GM12878 (cell line): ENCODE results near the gene C17orf113. TPM values are rescaled to one million over a fixed set of nuclear protein-coding genes. Genes with fewer than 3 reads are reported as not detected.

Experiments used
- ATAC-seq: fragments of 200-7000 bp; cut with Tn5 transposase; 3 replicates; pipeline ENCODE4 v1.9.1; 2020; ENCODE audit warnings: mild to moderate bottlenecking, moderate library complexity
- BruUV-seq: library from RNA; stranded (reverse); fragments of 400-500 nt; replicated peaks from 2 replicates; lab custom pipeline; 2021; lab: Mats Ljungman, UMichigan
- CTCF ChIA-PET: fragments of 300-600 bp; sonication (Branson Sonifier 250); formaldehyde crosslinking; extraction: SDS; loops from one replicate; lab custom pipeline; 2021; ENCODE audit warnings: inconsistent platforms; lab: Yijun Ruan, JAX
- POLR2A ChIA-PET: fragments of 350-600 bp; formaldehyde crosslinking; extraction: SDS; loops from one replicate; lab custom pipeline; 2021; ENCODE audit warnings: inconsistent platforms; lab: Charles Lee
- RAD21 ChIA-PET: fragments of 300-600 bp; sonication (Branson Sonifier 250); formaldehyde crosslinking; loops from one replicate; lab custom pipeline; 2023; ENCODE audit warnings: antibody characterized with exemption; ENCODE audit not compliant: unreplicated experiment; lab: Charles Lee
- SMC1A ChIA-PET: fragments of 300-600 bp; sonication (Branson Sonifier 250); formaldehyde crosslinking; loops from one replicate; lab custom pipeline; 2023; ENCODE audit not compliant: unreplicated experiment, uncharacterized antibody; lab: Charles Lee
- DNase-seq: peaks from one replicate; pipeline ENCODE4 v3.0.0-alpha.2; 2011; ENCODE audit warnings: low read depth, low spot score
- FAIRE-seq: peaks from 3 replicates; lab custom pipeline; 2011; peaks lifted over from hg19 to GRCh38; lab: Jason Lieb, UNC
- H2AFZ ChIP-seq: 2 replicates; pipeline ENCODE4 v1.6.0; 2011; ENCODE audit warnings: low read depth, low read length, control low read depth; ENCODE audit not compliant: control insufficient read depth
- H3K27ac ChIP-seq: 2 replicates; pipeline ENCODE4 v1.5.1; 2011; ENCODE audit warnings: control low read depth; ENCODE audit not compliant: control insufficient read depth, insufficient read depth
- H3K27me3 ChIP-seq, 2 experiments: replicated peaks in 1 of 2; 2 replicates each; pipeline versions ENCODE4 v1.6.0 to v1.6.1; 2011; ENCODE audit warnings: low read length in 1 of 2; ENCODE audit not compliant: control insufficient read depth in 2 of 2, insufficient read depth in 2 of 2
- H3K36me3 ChIP-seq, 2 experiments: 2 replicates each; pipeline ENCODE4 v1.5.1; 2011; ENCODE audit warnings: low read length in 1 of 2; ENCODE audit not compliant: control insufficient read depth in 2 of 2, insufficient read depth in 2 of 2
- H3K4me1 ChIP-seq: 2 replicates; pipeline ENCODE4 v1.6.1; 2011; ENCODE audit warnings: mild to moderate bottlenecking, low read length, moderate library complexity, mixed read lengths; ENCODE audit not compliant: control insufficient read depth, insufficient read depth
- H3K4me2 ChIP-seq: 2 replicates; pipeline ENCODE4 v1.6.0; 2011; ENCODE audit warnings: control low read depth; ENCODE audit not compliant: control insufficient read depth, insufficient read depth
- H3K4me3 ChIP-seq: fragments of 200-600 bp; sonication (generic); 2 replicates; pipeline ENCODE4 v1.5.1; 2016
- H3K79me2 ChIP-seq: 2 replicates; pipeline ENCODE4 v1.6.0; 2011; ENCODE audit warnings: low read length; ENCODE audit not compliant: control insufficient read depth, insufficient read depth
- H3K9ac ChIP-seq: 2 replicates; pipeline ENCODE4 v1.8.0; 2011; ENCODE audit warnings: low read length, control low read depth, mixed read lengths; ENCODE audit not compliant: control insufficient read depth, insufficient read depth
- H3K9me3 ChIP-seq: replicated peaks from 3 replicates; pipeline ENCODE4 v1.5.1; 2011; ENCODE audit warnings: mild to moderate bottlenecking, low read length; ENCODE audit not compliant: control insufficient read depth, insufficient read depth
- H4K20me1 ChIP-seq: 2 replicates; pipeline ENCODE4 v1.6.0; 2011; ENCODE audit not compliant: control insufficient read depth, insufficient read depth
- BMI1 ChIP-seq: fragments of 450-650 bp; IDR thresholded peaks from 2 replicates; pipeline ENCODE4 v1.6.1; 2016; ENCODE audit warnings: mild to moderate bottlenecking, moderate library complexity, borderline replicate concordance
- CREM ChIP-seq: IDR thresholded peaks from 2 replicates; pipeline ENCODE4 v1.6.1; 2014; ENCODE audit warnings: antibody characterized with exemption, low read depth
- DPF2 ChIP-seq: fragments of 450-650 bp; IDR thresholded peaks from 2 replicates; pipeline ENCODE4 v1.6.1; 2017; ENCODE audit warnings: mild to moderate bottlenecking
- FOS ChIP-seq: IDR thresholded peaks from 3 replicates; pipeline ENCODE4 v1.6.1; 2011; ENCODE audit warnings: borderline replicate concordance; ENCODE audit not compliant: insufficient read length; ENCODE audit errors: extremely low read depth
- FOXM1 ChIP-seq: IDR thresholded peaks from 2 replicates; pipeline ENCODE4 v1.6.1; 2012; ENCODE audit warnings: low read depth, mild to moderate bottlenecking, inconsistent platforms, low read length, moderate library complexity
- HDAC2 ChIP-seq: fragments of 200-600 bp; sonication (generic); IDR thresholded peaks from 2 replicates; pipeline ENCODE4 v1.6.1; 2017
- RFX5 ChIP-seq: IDR thresholded peaks from 2 replicates; pipeline ENCODE4 v1.6.1; 2011; ENCODE audit warnings: low read depth, low read length, improper control_type of control experiment
- RUNX3 ChIP-seq: IDR thresholded peaks from 2 replicates; pipeline ENCODE4 v1.6.1; 2012; ENCODE audit warnings: low read length, inconsistent platforms
- SMAD5 ChIP-seq: IDR thresholded peaks from 2 replicates; pipeline ENCODE4 v1.6.1; 2016; ENCODE audit warnings: antibody characterized with exemption, low read depth
- SMARCA5 ChIP-seq: fragments of 450-650 bp; IDR thresholded peaks from 2 replicates; pipeline ENCODE4 v1.6.1; 2017; ENCODE audit warnings: mild to moderate bottlenecking
- SREBF2 ChIP-seq: IDR thresholded peaks from 2 replicates; pipeline ENCODE4 v1.6.1; 2012; ENCODE audit warnings: mild to moderate bottlenecking, low read length
- STAT1 ChIP-seq: fragments of 450-650 bp; conservative IDR thresholded peaks from 2 replicates; pipeline ENCODE4 v1.6.1; 2014; ENCODE audit warnings: antibody characterized with exemption, mild to moderate bottlenecking
- TCF3 ChIP-seq: IDR thresholded peaks from 2 replicates; pipeline ENCODE4 v1.6.1; 2012; ENCODE audit warnings: low read depth, mild to moderate bottlenecking, low read length, borderline replicate concordance; ENCODE audit not compliant: insufficient read depth
- YBX1 ChIP-seq: fragments of 450-650 bp; IDR thresholded peaks from 2 replicates; pipeline ENCODE4 v1.6.1; 2016; ENCODE audit warnings: antibody characterized with exemption
- WGBS: methylation state at CpG from one replicate; pipeline ENCODE4 v1.1.6; 2016; ENCODE audit warnings: low lambda C conversion rate; ENCODE audit not compliant: insufficient replicate concordance, insufficient coverage; ENCODE audit errors: missing lambda C conversion rate; 5-methylcytosine and 5-hydroxymethylcytosine counted together
- in situ Hi-C: fragments of 300-500 bp; cut with MboI; formaldehyde crosslinking; loops from 9 replicates; pipeline ENCODE4 v1.14.3; 2018; ENCODE audit warnings: mixed read lengths
- intact Hi-C: fragments of 100-400 bp; cut with micrococcal nuclease; formaldehyde crosslinking; loops from one replicate; pipeline ENCODE4 v1.14.2; 2022; ENCODE audit not compliant: unreplicated experiment
- polyA plus RNA-seq, 11 experiments: library from polyadenylated mRNA; depleted of rRNA in 4 of 11; unstranded in 6 of 11; stranded (reverse) in 5 of 11; fragments of >200 nt; fragmentation: Nextera tagmentation in 4 of 11; fragmentation: Illumina TruSeq in 1 of 11; extraction: Ambion mirVana in 4 of 11; extraction: Trizol in 1 of 11; gene quantifications; 1 replicate in 1 of 11; 2 replicates in 10 of 11; pipeline versions ENCODE4 v1.2.1 to v1.2.3, GENCODE V29; 2011 to 2016; ENCODE audit warnings: inconsistent platforms in 2 of 11, missing spikeins in 2 of 11, low read depth in 1 of 11
- total RNA-seq, 4 experiments: library from RNA; depleted of rRNA in 3 of 4; stranded (reverse); fragments of >200 nt in 3 of 4; fragmentation: Illumina TruSeq in 1 of 4; extraction: Trizol in 1 of 4; gene quantifications; 2 replicates each; pipeline versions ENCODE4 v1.2.1 to v1.2.3, GENCODE V29; 2013 to 2021
- TF ChIP-seq, protein P1 (sequence below): fragments of 450-650 bp; IDR thresholded peaks from 2 replicates; pipeline ENCODE4 v1.6.1; 2017; ENCODE audit warnings: low read depth, mild to moderate bottlenecking, moderate library complexity
- TF ChIP-seq, protein P2 (sequence below): fragments of 450-650 bp; IDR thresholded peaks from 2 replicates; pipeline ENCODE4 v1.6.1; 2016; ENCODE audit warnings: mild to moderate bottlenecking, moderate library complexity, borderline replicate concordance
- TF ChIP-seq, protein P3 (sequence below): IDR thresholded peaks from 2 replicates; pipeline ENCODE4 v1.6.1; 2011; ENCODE audit warnings: low read depth, low read length, improper control_type of control experiment, borderline replicate concordance

C17orf113 gene
- total and polyA plus RNA-seq, 10 of the 15 experiments (the other 5 are each of a cell fraction or from before 2014, with no cell fraction given): 0.03 to 0.17 (median 0.08) TPM; not detected in 3

DNA sequence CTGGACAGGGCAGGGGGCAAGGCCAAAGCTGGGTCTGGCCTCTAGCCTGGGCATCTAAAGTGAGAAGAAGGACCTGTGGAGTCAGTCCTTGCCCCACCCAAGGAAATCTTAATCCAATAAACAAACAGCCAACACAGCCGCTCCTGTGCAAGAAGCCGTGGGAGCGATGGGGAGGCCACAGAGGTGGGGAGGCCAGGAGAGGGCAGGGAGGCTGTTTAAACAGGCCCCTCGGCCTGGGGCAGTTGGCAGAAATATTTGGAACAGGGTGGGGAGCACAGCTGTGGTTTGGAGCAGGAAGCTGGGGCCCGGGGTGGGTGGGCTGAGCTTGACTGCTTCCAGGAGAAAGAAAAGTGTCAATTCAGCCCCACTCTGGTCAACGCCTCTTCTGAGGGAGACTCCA is 42.5 kb upstream of the C17orf113 start:
- FAIRE-seq (no peak), ATAC-seq (no peak)
- POLR2A ChIA-PET: no interaction called here
- no peak overlapping the region for H3K4me2 ChIP-seq
- H3K4me3 ChIP-seq: no peak overlapping the region
- in situ Hi-C loops (no loop called here), intact Hi-C loops (no loop called here)
- H3K4me1 ChIP-seq: peaks cover 2% of the 10 kb centered on the region
- no peaks in the 10 kb centered on the region for H3K36me3 ChIP-seq
- CTCF ChIA-PET: no interaction called here
- H3K27ac ChIP-seq: no peak overlapping the region
- RAD21 ChIA-PET: no interaction called here
- H3K9ac ChIP-seq: no peak overlapping the region
- SMC1A ChIA-PET: no interaction called here
- H4K20me1 ChIP-seq: 0 out of 2 replicates have a peak, but pooled peaks cover 3% of the 10 kb centered on the region
- no peaks in the 10 kb centered on the region for H3K9me3 ChIP-seq
- H2AFZ ChIP-seq: no peak overlapping the region
- peaks cover 1 to 6% of the 10 kb centered on the region in 2 experiments; a peak in 2 of 4 replicates for H3K27me3 ChIP-seq
- TF ChIP-seq DPF2 (no peak), SMAD5 (no peak), YBX1 (no peak), BMI1 (no peak), FOS (no peak), CREM (no peak), TCF3 (no peak), STAT1 (no peak), SMARCA5 (no peak), FOXM1 (no peak), HDAC2 (no peak), RUNX3 (no peak), RFX5 (no peak), SREBF2 (no peak)
- TF ChIP-seq, protein P1, sequence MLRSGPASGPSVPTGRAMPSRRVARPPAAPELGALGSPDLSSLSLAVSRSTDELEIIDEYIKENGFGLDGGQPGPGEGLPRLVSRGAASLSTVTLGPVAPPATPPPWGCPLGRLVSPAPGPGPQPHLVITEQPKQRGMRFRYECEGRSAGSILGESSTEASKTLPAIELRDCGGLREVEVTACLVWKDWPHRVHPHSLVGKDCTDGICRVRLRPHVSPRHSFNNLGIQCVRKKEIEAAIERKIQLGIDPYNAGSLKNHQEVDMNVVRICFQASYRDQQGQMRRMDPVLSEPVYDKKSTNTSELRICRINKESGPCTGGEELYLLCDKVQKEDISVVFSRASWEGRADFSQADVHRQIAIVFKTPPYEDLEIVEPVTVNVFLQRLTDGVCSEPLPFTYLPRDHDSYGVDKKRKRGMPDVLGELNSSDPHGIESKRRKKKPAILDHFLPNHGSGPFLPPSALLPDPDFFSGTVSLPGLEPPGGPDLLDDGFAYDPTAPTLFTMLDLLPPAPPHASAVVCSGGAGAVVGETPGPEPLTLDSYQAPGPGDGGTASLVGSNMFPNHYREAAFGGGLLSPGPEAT: no peak
- TF ChIP-seq, protein P2, sequence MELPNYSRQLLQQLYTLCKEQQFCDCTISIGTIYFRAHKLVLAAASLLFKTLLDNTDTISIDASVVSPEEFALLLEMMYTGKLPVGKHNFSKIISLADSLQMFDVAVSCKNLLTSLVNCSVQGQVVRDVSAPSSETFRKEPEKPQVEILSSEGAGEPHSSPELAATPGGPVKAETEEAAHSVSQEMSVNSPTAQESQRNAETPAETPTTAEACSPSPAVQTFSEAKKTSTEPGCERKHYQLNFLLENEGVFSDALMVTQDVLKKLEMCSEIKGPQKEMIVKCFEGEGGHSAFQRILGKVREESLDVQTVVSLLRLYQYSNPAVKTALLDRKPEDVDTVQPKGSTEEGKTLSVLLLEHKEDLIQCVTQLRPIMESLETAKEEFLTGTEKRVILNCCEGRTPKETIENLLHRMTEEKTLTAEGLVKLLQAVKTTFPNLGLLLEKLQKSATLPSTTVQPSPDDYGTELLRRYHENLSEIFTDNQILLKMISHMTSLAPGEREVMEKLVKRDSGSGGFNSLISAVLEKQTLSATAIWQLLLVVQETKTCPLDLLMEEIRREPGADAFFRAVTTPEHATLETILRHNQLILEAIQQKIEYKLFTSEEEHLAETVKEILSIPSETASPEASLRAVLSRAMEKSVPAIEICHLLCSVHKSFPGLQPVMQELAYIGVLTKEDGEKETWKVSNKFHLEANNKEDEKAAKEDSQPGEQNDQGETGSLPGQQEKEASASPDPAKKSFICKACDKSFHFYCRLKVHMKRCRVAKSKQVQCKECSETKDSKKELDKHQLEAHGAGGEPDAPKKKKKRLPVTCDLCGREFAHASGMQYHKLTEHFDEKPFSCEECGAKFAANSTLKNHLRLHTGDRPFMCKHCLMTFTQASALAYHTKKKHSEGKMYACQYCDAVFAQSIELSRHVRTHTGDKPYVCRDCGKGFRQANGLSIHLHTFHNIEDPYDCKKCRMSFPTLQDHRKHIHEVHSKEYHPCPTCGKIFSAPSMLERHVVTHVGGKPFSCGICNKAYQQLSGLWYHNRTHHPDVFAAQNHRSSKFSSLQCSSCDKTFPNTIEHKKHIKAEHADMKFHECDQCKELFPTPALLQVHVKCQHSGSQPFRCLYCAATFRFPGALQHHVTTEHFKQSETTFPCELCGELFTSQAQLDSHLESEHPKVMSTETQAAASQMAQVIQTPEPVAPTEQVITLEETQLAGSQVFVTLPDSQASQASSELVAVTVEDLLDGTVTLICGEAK: no peak
- TF ChIP-seq, protein P3, sequence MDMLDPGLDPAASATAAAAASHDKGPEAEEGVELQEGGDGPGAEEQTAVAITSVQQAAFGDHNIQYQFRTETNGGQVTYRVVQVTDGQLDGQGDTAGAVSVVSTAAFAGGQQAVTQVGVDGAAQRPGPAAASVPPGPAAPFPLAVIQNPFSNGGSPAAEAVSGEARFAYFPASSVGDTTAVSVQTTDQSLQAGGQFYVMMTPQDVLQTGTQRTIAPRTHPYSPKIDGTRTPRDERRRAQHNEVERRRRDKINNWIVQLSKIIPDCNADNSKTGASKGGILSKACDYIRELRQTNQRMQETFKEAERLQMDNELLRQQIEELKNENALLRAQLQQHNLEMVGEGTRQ: no peak
- TF ChIP-seq, all 136 proteins: peak for 0
- DNase-seq: no peak
- no peaks in the 10 kb centered on the region for H3K79me2 ChIP-seq
- WGBS: 51% methylated on average over 6 of the region's 6 CpGs
- BruUV-seq: no TSS peak
